Endothelial cell of umbilical vein (primary cell): Measurements from ENCODE around the gene KCNG1. TPM values are rescaled to one million over a fixed set of nuclear protein-coding genes. Genes with fewer than 3 reads are reported as not detected.
"Not testable (repeated sequence)": the region's sequence is repeated elsewhere in the genome, so short reads cannot be mapped to it uniquely, and the experiment has no call there.

Experiments
- BruUV-seq: library from RNA; stranded (reverse); fragments of 400-500 nt; replicated peaks from 2 replicates; lab custom pipeline; 2021; lab: Mats Ljungman, UMichigan
- CTCF ChIA-PET: fragments of 300-600, 350-600 bp; sonication (Branson Sonifier 250); formaldehyde crosslinking; loops from one replicate; lab custom pipeline; 2021; ENCODE audit warnings: antibody characterized with exemption, inconsistent platforms; lab: Charles Lee
- POLR2A ChIA-PET: fragments of 300-600, 350-600 bp; sonication (Branson Sonifier 250); formaldehyde crosslinking; loops from one replicate; lab custom pipeline; 2021; ENCODE audit warnings: antibody characterized with exemption, inconsistent platforms; lab: Charles Lee
- DNase-seq: peaks from one replicate; pipeline ENCODE4 v3.0.0-alpha.2; 2011; ENCODE audit warnings: low read depth, low spot score
- FAIRE-seq: peaks from 2 replicates; lab custom pipeline; 2011; peaks lifted over from hg19 to GRCh38; lab: Jason Lieb, UNC
- H2AFZ ChIP-seq: 2 replicates; pipeline ENCODE4 v1.6.0; 2012; ENCODE audit warnings: low read depth, low read length, control low read depth, inconsistent platforms
- H3K27ac ChIP-seq: 2 replicates; pipeline ENCODE4 v1.5.1; 2011; ENCODE audit warnings: low read depth, mild to moderate bottlenecking, control low read depth, low read length, moderate library complexity; ENCODE audit not compliant: insufficient read depth
- H3K27me3 ChIP-seq, 2 experiments: 2 replicates each; pipeline versions ENCODE4 v1.6.0 to v1.6.1; 2011; ENCODE audit warnings: low read length in 2 of 2, mixed read lengths in 1 of 2; ENCODE audit not compliant: control insufficient read depth in 2 of 2, insufficient read depth in 2 of 2
- H3K36me3 ChIP-seq, 2 experiments: 2 replicates in 1 of 2; 3 replicates in 1 of 2; pipeline ENCODE4 v1.5.1; 2011; ENCODE audit warnings: low read length in 2 of 2, mild to moderate bottlenecking in 1 of 2, moderate library complexity in 1 of 2; ENCODE audit not compliant: control insufficient read depth in 2 of 2, insufficient read depth in 2 of 2; ENCODE audit errors: extremely low read depth in 1 of 2
- H3K4me1 ChIP-seq: 3 replicates; pipeline ENCODE4 v1.5.1; 2011; ENCODE audit warnings: mild to moderate bottlenecking, low read length; ENCODE audit not compliant: control insufficient read depth, insufficient read depth; ENCODE audit errors: extremely low read depth
- H3K4me2 ChIP-seq: 2 replicates; pipeline ENCODE4 v1.6.1; 2011; ENCODE audit warnings: low read length, control low read depth, mixed read lengths; ENCODE audit not compliant: insufficient read depth
- H3K4me3 ChIP-seq, 3 experiments: fragments of 200-600 bp in 1 of 3; sonication (generic), shearing (Covaris generic) in 1 of 3; replicated peaks in 1 of 3; 2 replicates each; pipeline ENCODE4 v1.5.1; 2011 to 2016; ENCODE audit warnings: control low read depth in 3 of 3, low read length in 3 of 3, mild to moderate bottlenecking in 2 of 3, inconsistent platforms in 1 of 3, low read depth in 1 of 3, moderate library complexity in 1 of 3; ENCODE audit not compliant: insufficient read depth in 1 of 3
- H3K79me2 ChIP-seq: 2 replicates; pipeline ENCODE4 v1.6.0; 2012; ENCODE audit warnings: low read length, inconsistent platforms; ENCODE audit not compliant: control insufficient read depth, insufficient read depth
- H3K9ac ChIP-seq: replicated peaks from 2 replicates; pipeline ENCODE3; 2011; ENCODE audit warnings: low read length, control low read depth; ENCODE audit not compliant: insufficient read depth; ENCODE audit errors: extremely low read depth
- H3K9me1 ChIP-seq: replicated peaks from 3 replicates; pipeline ENCODE4 v1.6.0; 2011; ENCODE audit warnings: mild to moderate bottlenecking, low read length; ENCODE audit not compliant: control insufficient read depth, insufficient read depth; ENCODE audit errors: extremely low read depth
- H3K9me3 ChIP-seq: replicated peaks from 2 replicates; pipeline ENCODE4 v1.5.1; 2012; ENCODE audit warnings: low read length, inconsistent platforms; ENCODE audit not compliant: control insufficient read depth, insufficient read depth
- H4K20me1 ChIP-seq: replicated peaks from 2 replicates; pipeline ENCODE3; 2011; ENCODE audit warnings: mild to moderate bottlenecking, low read length; ENCODE audit not compliant: control insufficient read depth, insufficient read depth; ENCODE audit errors: extremely low read depth
- EZH2 ChIP-seq: IDR thresholded peaks from 2 replicates; pipeline ENCODE4 v1.6.1; 2012; ENCODE audit warnings: borderline replicate concordance, low read depth, mild to moderate bottlenecking, moderate library complexity, low read length, inconsistent platforms; ENCODE audit not compliant: severe bottlenecking
- FOS ChIP-seq: IDR thresholded peaks from 2 replicates; pipeline ENCODE4 v1.6.1; 2011; ENCODE audit warnings: mild to moderate bottlenecking, low read length, moderate library complexity, borderline replicate concordance; ENCODE audit not compliant: insufficient read depth
- GATA2 ChIP-seq: IDR thresholded peaks from 2 replicates; pipeline ENCODE4 v1.7.0; 2011; ENCODE audit warnings: low read depth, mild to moderate bottlenecking, moderate library complexity, mixed read lengths, low read length; ENCODE audit not compliant: insufficient read length, insufficient read depth
- JUN ChIP-seq: IDR thresholded peaks from 2 replicates; pipeline ENCODE4 v1.6.1; 2011; ENCODE audit warnings: borderline replicate concordance, low read depth; ENCODE audit not compliant: insufficient read length, insufficient read depth
- MYC ChIP-seq: IDR thresholded peaks from one replicate; pipeline ENCODE4 v1.6.1; 2011; ENCODE audit warnings: mild to moderate bottlenecking, low read depth, low read length
- POLR2A ChIP-seq: IDR thresholded peaks from 2 replicates; pipeline ENCODE4 v1.6.1; 2012; ENCODE audit warnings: low read depth, mild to moderate bottlenecking, control low read depth, low read length
- POLR2AphosphoS5 ChIP-seq: IDR thresholded peaks from 2 replicates; pipeline ENCODE4 v1.6.1; 2012; ENCODE audit warnings: low read depth, mild to moderate bottlenecking, control low read depth, low read length, moderate library complexity; ENCODE audit not compliant: insufficient read depth
- dilution Hi-C: fragments of 300-500 bp; cut with MboI; formaldehyde crosslinking; loops from one replicate; pipeline ENCODE4 v1.15.0; 2019; ENCODE audit warnings: low sequenced_read_pairs; ENCODE audit not compliant: extremely low pct_ligation_motif_present
- intact Hi-C: fragments of 100-400 bp; cut with micrococcal nuclease; formaldehyde crosslinking; loops from one replicate; pipeline ENCODE4 v1.10.0; 2022
- polyA plus RNA-seq, 4 experiments: library from polyadenylated mRNA; depleted of rRNA in 3 of 4; stranded (reverse) in 3 of 4; unstranded in 1 of 4; fragments of >200 nt; gene quantifications; 2 replicates each; pipeline versions ENCODE4 v1.2.1 to v1.2.3, GENCODE V29; 2011 to 2012; ENCODE audit warnings: missing spikeins in 1 of 4
- total RNA-seq: library from RNA; stranded (reverse); gene quantifications from 2 replicates; pipeline ENCODE4 v1.2.3, GENCODE V29; 2021
- TF ChIP-seq, protein P1 (sequence below): IDR thresholded peaks from 2 replicates; pipeline ENCODE4 v1.6.1; 2011; ENCODE audit not compliant: insufficient read depth, insufficient read length

The KCNG1 gene
- total and polyA plus RNA-seq, 2 donors (not counting 3 experiments of a cell fraction or from before 2014, with no cell fraction given), result 0.22 to 1.1 TPM

DNA sequence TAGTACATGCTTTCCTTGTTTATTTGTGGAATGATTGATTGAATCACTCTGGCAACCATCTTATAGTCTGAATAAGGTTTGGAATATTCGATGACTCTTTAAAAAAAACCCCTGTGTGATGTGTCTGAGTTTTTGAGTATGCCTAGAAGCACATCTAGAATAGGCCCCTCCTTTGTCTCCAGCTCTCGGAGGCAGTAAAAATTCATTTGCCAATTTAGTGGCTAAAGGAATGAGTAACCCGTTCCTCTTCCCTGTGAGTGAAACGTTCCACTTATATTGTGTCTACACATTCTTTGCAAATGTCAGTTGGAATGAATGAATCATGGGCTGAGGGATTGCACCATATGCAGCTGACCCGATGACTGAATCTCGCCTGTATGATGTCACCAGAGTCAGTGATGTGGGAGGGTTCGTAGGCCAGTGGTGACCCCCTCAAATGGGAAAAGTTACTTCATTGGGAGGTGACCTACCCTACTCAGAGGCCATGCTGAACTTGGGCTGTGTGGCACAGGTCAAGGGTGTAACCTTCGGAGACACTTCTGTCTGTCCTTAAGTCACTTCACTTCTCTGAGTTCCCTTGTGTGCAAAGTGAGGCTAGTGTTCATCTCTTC lies 42.7 kb downstream of the KCNG1 start:
- Histone ChIP-seq H3K4me1 (no peaks in the 10 kb centered on the region), H3K4me3 (no peak overlapping the region), H2AFZ (no peak overlapping the region), H3K9ac (no peak overlapping the region), H3K27me3 (peaks cover 2 to 3% of the 10 kb centered on the region in 2 experiments), H3K9me1 (no peaks in the 10 kb centered on the region), H3K79me2 (no peaks in the 10 kb centered on the region), H3K4me2 (no peak overlapping the region), H3K9me3 (no peaks in the 10 kb centered on the region), H3K27ac (no peak overlapping the region), H4K20me1 (no peaks in the 10 kb centered on the region), H3K36me3 (no peaks in the 10 kb centered on the region)
- peak; percentile 48 for DNase-seq
- dilution Hi-C loops, result no loop called here
- ChIA-PET POLR2A (no interaction called here), CTCF (interaction anchor here (1.7 to 3.9 kb wide), 2 partner anchors 16 to 328 kb away, joined by 4 to 49 read pairs; no protein-coding TSS in a partner anchor)
- TF ChIP-seq, protein P1, sequence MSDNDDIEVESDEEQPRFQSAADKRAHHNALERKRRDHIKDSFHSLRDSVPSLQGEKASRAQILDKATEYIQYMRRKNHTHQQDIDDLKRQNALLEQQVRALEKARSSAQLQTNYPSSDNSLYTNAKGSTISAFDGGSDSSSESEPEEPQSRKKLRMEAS, result no peak
- TF ChIP-seq MYC, result no peak
- TF ChIP-seq EZH2, result no peak
- no peak for TF ChIP-seq GATA2
- no peak for TF ChIP-seq POLR2AphosphoS5
- no peak for TF ChIP-seq POLR2A
- TF ChIP-seq JUN, result peak; percentile 47
- TF ChIP-seq FOS, result no peak
- no TSS peak for BruUV-seq
- intact Hi-C loops, result no loop called here
- no peak for FAIRE-seq

DNA sequence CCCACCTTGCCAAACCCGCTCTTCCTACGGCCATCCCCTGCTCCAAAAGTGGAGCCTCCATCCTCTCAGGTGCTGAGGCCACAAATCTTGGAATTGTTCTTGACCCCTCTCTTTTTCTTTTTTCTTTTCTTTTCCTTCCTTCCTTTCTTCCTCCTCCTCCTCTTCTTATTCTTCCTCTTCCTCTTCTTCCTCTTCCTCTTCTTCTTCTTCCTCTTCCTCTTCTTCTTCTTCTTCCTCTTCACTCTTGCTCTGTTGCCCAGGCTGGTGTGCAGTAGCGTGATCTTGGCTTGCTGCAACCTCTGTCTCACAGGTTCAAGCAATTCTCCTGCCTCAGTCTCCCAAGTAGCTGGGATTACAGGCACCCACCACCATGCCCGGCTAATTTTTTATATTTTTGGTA lies 44.4 kb downstream of the KCNG1 start:
- H3K9ac ChIP-seq, FAIRE-seq, H3K9me3 ChIP-seq, H3K4me1 ChIP-seq, H3K36me3 ChIP-seq, H3K4me2 ChIP-seq, dilution Hi-C loops, H3K79me2 ChIP-seq, H3K27me3 ChIP-seq, H2AFZ ChIP-seq, POLR2A ChIA-PET, H3K9me1 ChIP-seq, H4K20me1 ChIP-seq, DNase-seq, H3K27ac ChIP-seq, BruUV-seq, H3K4me3 ChIP-seq: not testable (repeated sequence)
- CTCF ChIA-PET, result interaction anchor here (1.7 kb wide), 1 partner anchor 9 kb away, joined by 12 read pairs; no protein-coding TSS in a partner anchor
- intact Hi-C loops, result loop anchor here (10.0 kb wide), 1 partner anchor 486 kb away; no protein-coding TSS in a partner anchor
